DOHH2 (cell line): ENCODE data around the gene NEBL.
A peak's percentile ranks its signal among the peaks of the same experiment; 100 is the strongest.

Experiments used
- H3F3A ChIP-seq: fragments of 200-600 bp; sonication (generic), shearing (Covaris generic); 2 replicates; pipeline ENCODE4 v1.6.0; 2016; ENCODE audit warnings: antibody characterized with exemption, mild to moderate bottlenecking; ENCODE audit not compliant: control insufficient read depth, insufficient read depth
- H3K27ac ChIP-seq: fragments of 200-600 bp; sonication (generic); 2 replicates; pipeline ENCODE4 v1.5.1; 2014; ENCODE audit warnings: low read depth, mild to moderate bottlenecking, low read length, moderate library complexity
- H3K27me3 ChIP-seq: fragments of 200-600 bp; sonication (generic); 2 replicates; pipeline ENCODE4 v1.6.1; 2014; ENCODE audit warnings: mild to moderate bottlenecking, low read length, mixed read lengths; ENCODE audit not compliant: control insufficient read depth
- H3K36me3 ChIP-seq: fragments of 200-600 bp; sonication (generic); 2 replicates; pipeline ENCODE4 v1.6.1; 2014; ENCODE audit warnings: mild to moderate bottlenecking, low read length, moderate library complexity, mixed read lengths; ENCODE audit not compliant: control insufficient read depth
- H3K4me1 ChIP-seq: fragments of 200-600 bp; sonication (generic); 2 replicates; pipeline ENCODE4 v1.6.1; 2014; ENCODE audit warnings: mild to moderate bottlenecking, low read length, mixed read lengths; ENCODE audit not compliant: control insufficient read depth
- H3K4me2 ChIP-seq: fragments of 200-600 bp; sonication (generic); 2 replicates; pipeline ENCODE4 v1.6.0; 2014; ENCODE audit warnings: mild to moderate bottlenecking, low read length, moderate library complexity
- H3K4me3 ChIP-seq: fragments of 200-600 bp; sonication (generic); 2 replicates; pipeline ENCODE4 v1.5.1; 2014; ENCODE audit warnings: mild to moderate bottlenecking, low read length, mixed read lengths
- H3K79me2 ChIP-seq: fragments of 200-600 bp; sonication (generic); 2 replicates; pipeline ENCODE4 v1.6.1; 2014; ENCODE audit warnings: mild to moderate bottlenecking, low read length, mixed read lengths; ENCODE audit not compliant: control insufficient read depth
- H3K9me2 ChIP-seq: fragments of 200-600 bp; sonication (generic); replicated peaks from 2 replicates; pipeline ENCODE4 v1.6.1; 2014; ENCODE audit warnings: mild to moderate bottlenecking, low read length, mixed read lengths; ENCODE audit not compliant: control insufficient read depth
- H3K9me3 ChIP-seq: fragments of 200-600 bp; sonication (generic); 2 replicates; pipeline ENCODE4 v1.6.1; 2014; ENCODE audit warnings: antibody characterized with exemption, low read length, mixed read lengths; ENCODE audit not compliant: control insufficient read depth, insufficient read depth
- H4K20me1 ChIP-seq: fragments of 200-600 bp; sonication (generic); 2 replicates; pipeline ENCODE4 v1.6.0; 2014; ENCODE audit warnings: low read depth, mild to moderate bottlenecking, antibody characterized with exemption, low read length, moderate library complexity; ENCODE audit not compliant: control insufficient read depth, insufficient read depth
- CTCF ChIP-seq: fragments of 200-600 bp; sonication (generic); IDR thresholded peaks from one replicate; pipeline ENCODE4 v1.5.1; 2014; ENCODE audit warnings: antibody characterized with exemption, mild to moderate bottlenecking, low read depth, low read length; ENCODE audit not compliant: poor library complexity, severe bottlenecking
- EZH2phosphoT487 ChIP-seq: fragments of 200-600 bp; sonication (generic); IDR thresholded peaks from 2 replicates; pipeline ENCODE4 v1.6.1; 2017; ENCODE audit warnings: borderline replicate concordance, mild to moderate bottlenecking, antibody characterized with exemption, low read length, moderate library complexity, mixed read lengths

NEBL gene

DNA sequence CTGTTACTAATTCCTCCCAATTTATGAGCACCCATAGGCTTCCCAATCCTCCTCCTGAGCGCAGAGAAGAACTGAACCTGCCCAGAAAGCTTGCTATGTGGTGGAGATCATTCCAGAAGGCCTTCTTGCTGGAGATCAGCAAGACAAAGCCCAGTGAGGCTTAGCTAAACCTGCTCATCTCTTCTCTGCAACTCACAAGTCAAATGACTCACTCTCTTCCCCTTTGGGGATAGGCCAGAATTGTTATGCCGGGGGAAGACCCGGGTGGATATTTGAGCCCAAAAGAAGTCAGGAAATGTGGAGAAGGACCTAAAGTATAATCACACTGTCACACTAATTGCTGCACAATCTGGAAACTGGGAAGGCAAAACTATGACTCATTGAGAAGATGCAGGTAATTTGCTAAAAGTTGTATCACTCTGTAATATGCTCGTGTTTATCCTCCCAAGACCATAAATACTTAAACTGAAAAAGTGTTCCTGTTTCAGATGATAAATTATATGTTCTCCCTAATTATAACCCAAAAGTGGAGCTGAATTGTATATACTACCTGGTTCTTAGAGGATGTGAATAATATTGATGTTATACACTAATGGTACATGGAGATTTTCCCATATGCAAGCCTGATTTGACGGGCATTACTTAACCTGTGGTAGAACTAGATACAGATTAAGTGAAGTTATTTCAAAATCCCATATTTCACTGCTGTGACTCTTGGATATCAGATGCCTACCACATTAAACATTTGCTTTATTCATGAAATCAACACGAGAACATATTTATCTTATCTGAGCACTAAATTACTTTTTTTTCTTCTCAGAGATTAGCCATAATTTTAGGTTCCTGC lies 6.4 kb downstream of the NEBL start:
- H3K27ac ChIP-seq = no peak overlapping the region
- no peak for TF ChIP-seq CTCF
- no peak for TF ChIP-seq EZH2phosphoT487
- 0 out of 2 replicates have a peak overlapping the region, but pooled peaks have one; percentile 2 for H3K4me2 ChIP-seq
- no peaks in the 10 kb centered on the region for H3K79me2 ChIP-seq
- no peaks in the 10 kb centered on the region for H3K9me3 ChIP-seq
- H3K36me3 ChIP-seq = no peaks in the 10 kb centered on the region
- peaks cover 17% of the 10 kb centered on the region for H3K4me1 ChIP-seq
- H3K27me3 ChIP-seq = no peaks in the 10 kb centered on the region
- no peaks in the 10 kb centered on the region for H3K9me2 ChIP-seq
- H3F3A ChIP-seq = no peaks in the 10 kb centered on the region
- no peaks in the 10 kb centered on the region for H4K20me1 ChIP-seq
- no peak overlapping the region for H3K4me3 ChIP-seq

DNA sequence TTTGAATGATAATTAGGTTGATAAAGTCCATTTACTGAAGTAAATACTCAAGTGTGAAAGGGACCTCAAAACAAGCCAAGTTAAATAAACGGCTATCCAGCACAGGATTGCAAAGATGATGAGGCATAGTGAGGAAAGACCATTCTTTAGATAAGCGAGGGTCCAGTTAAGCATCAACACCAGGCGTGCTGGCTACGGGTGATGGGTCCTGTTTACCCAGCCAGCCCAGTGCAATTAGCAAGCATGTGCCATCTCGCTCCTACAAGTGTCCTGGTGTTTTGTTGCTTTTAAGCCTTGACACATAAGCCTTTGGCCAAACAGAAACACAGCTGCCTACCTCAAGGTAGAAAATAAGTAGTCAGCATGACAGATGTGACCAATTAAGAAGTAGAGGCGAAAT lies 7.1 kb downstream of the NEBL start:
- H3K4me2 ChIP-seq = no peak overlapping the region

DNA sequence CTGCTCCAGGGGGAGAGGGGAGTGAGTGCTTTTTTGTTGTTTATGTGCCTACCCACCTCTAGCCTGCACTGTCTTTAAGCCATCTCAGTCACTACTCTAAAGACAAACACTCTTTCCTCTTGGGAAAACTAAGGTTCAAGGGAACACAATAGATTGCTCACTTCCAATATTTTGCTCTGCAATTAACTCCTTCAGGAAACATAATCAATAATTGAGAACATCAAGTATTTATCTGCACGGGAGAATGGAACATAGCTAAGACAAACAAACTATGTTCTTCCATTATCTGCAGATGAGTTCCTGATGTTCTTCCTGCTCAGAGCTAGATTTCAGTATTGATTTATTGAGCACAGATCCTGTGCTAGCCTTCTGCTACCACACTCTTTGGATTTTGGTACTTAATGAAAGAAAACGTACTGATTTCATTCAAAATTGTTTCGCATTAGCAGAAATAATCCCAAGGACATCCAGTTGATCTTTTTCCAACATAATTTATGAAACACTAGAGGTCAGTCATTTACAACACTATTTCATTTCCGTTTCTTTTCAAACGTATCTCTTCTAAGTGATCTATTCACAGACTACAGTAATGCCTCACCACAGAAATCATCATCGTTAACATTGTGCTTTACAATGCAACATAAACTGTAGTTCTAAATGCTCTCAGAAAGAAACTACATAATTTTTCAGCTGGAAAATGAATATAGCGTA lies 8.3 kb downstream of the NEBL start:
- peak; percentile 31 for TF ChIP-seq CTCF
- TF ChIP-seq EZH2phosphoT487 = no peak
- Histone ChIP-seq H3K27ac (no peak overlapping the region), H3K36me3 (no peaks in the 10 kb centered on the region), H3K4me1 (peaks cover 17% of the 10 kb centered on the region), H3K79me2 (no peaks in the 10 kb centered on the region), H3K27me3 (no peaks in the 10 kb centered on the region), H3K9me3 (no peaks in the 10 kb centered on the region), H3K9me2 (no peaks in the 10 kb centered on the region), H3F3A (no peaks in the 10 kb centered on the region), H3K4me2 (no peak overlapping the region), H3K4me3 (no peak overlapping the region), H4K20me1 (no peaks in the 10 kb centered on the region)

More for the DNA sequence above, 7.1 kb downstream of the NEBL start:
- H4K20me1 ChIP-seq = no peaks in the 10 kb centered on the region
- H3K4me1 ChIP-seq = peaks cover 17% of the 10 kb centered on the region
- TF ChIP-seq EZH2phosphoT487 (no peak), CTCF (no peak)
- H3K27ac ChIP-seq = no peak overlapping the region
- no peaks in the 10 kb centered on the region for H3K9me3 ChIP-seq
- no peaks in the 10 kb centered on the region for H3K27me3 ChIP-seq
- H3F3A ChIP-seq = no peaks in the 10 kb centered on the region
- no peaks in the 10 kb centered on the region for H3K9me2 ChIP-seq
- H3K36me3 ChIP-seq = no peaks in the 10 kb centered on the region
- no peak overlapping the region for H3K4me3 ChIP-seq
- H3K79me2 ChIP-seq = no peaks in the 10 kb centered on the region
